H9 (cell line): ENCODE results near the gene TAAR2. TPM values are rescaled to one million over a fixed set of nuclear protein-coding genes. Genes with fewer than 3 reads are reported as not detected.

Source experiments
- DNase-seq: peaks from one replicate; pipeline ENCODE4 v3.0.0-alpha.2; 2017
- H2AFZ ChIP-seq: one replicate; pipeline ENCODE4 v1.6.1; 2013; ENCODE audit warnings: mild to moderate bottlenecking, low read length, control low read depth, moderate library complexity
- H2AK5ac ChIP-seq: 2 replicates; pipeline ENCODE4 v1.6.1; 2013; ENCODE audit warnings: low read length, control low read depth, mixed read lengths; ENCODE audit not compliant: insufficient read length
- H2BK120ac ChIP-seq: one replicate; pipeline ENCODE4 v1.6.1; 2013; ENCODE audit warnings: low read depth, mild to moderate bottlenecking, low read length, control low read depth, inconsistent platforms; ENCODE audit not compliant: poor library complexity, severe bottlenecking
- H2BK12ac ChIP-seq: 2 replicates; pipeline ENCODE4 v1.6.1; 2013; ENCODE audit warnings: low read length, control low read depth, mixed read lengths, low read depth; ENCODE audit not compliant: insufficient read length
- H2BK15ac ChIP-seq: 2 replicates; pipeline ENCODE4 v1.6.1; 2013; ENCODE audit warnings: low read depth, low read length, control low read depth
- H2BK20ac ChIP-seq: one replicate; pipeline ENCODE4 v1.6.1; 2013; ENCODE audit warnings: low read depth, mild to moderate bottlenecking, low read length, control low read depth, inconsistent platforms; ENCODE audit not compliant: poor library complexity, severe bottlenecking
- H2BK5ac ChIP-seq: 2 replicates; pipeline ENCODE4 v1.6.1; 2013; ENCODE audit warnings: low read length, control low read depth, mixed read lengths; ENCODE audit not compliant: insufficient read length
- H3K14ac ChIP-seq: 2 replicates; pipeline ENCODE4 v1.6.1; 2013; ENCODE audit warnings: low read length, control low read depth; ENCODE audit not compliant: insufficient read depth
- H3K18ac ChIP-seq: 2 replicates; pipeline ENCODE4 v1.6.1; 2013; ENCODE audit warnings: low read depth, mild to moderate bottlenecking, mixed read lengths, low read length, control low read depth; ENCODE audit not compliant: insufficient read length
- H3K23ac ChIP-seq: 2 replicates; pipeline ENCODE4 v1.6.1; 2013; ENCODE audit warnings: low read length, control low read depth, mixed read lengths, low read depth; ENCODE audit not compliant: insufficient read length
- H3K23me2 ChIP-seq: 2 replicates; pipeline ENCODE4 v1.6.1; 2013; ENCODE audit warnings: low read depth, mild to moderate bottlenecking, mixed read lengths, low read length, control low read depth; ENCODE audit not compliant: insufficient read length, poor library complexity, severe bottlenecking
- H3K27ac ChIP-seq: 2 replicates; pipeline ENCODE4 v1.5.1; 2013; ENCODE audit warnings: low read length, control low read depth, mixed read lengths, low read depth; ENCODE audit not compliant: insufficient read length
- H3K27me3 ChIP-seq: 2 replicates; pipeline ENCODE4 v1.6.1; 2013; ENCODE audit warnings: low read length, control low read depth, inconsistent platforms; ENCODE audit not compliant: insufficient read depth
- H3K4ac ChIP-seq: 2 replicates; pipeline ENCODE4 v1.6.1; 2013; ENCODE audit warnings: low read depth, mild to moderate bottlenecking, control low read depth, inconsistent platforms, low read length, moderate library complexity
- H3K4me1 ChIP-seq: 2 replicates; pipeline ENCODE4 v1.6.1; 2013; ENCODE audit warnings: low read length, control low read depth, inconsistent platforms; ENCODE audit not compliant: insufficient read depth
- H3K4me2 ChIP-seq: 2 replicates; pipeline ENCODE4 v1.6.1; 2013; ENCODE audit warnings: low read length, control low read depth, mixed read lengths; ENCODE audit not compliant: insufficient read length, insufficient read depth
- H3K56ac ChIP-seq: 2 replicates; pipeline ENCODE4 v1.6.1; 2013; ENCODE audit warnings: low read depth, mild to moderate bottlenecking, mixed read lengths, low read length, control low read depth; ENCODE audit not compliant: insufficient read length
- H3K79me1 ChIP-seq: 2 replicates; pipeline ENCODE4 v1.6.1; 2013; ENCODE audit warnings: low read depth, mild to moderate bottlenecking, moderate library complexity, low read length, control low read depth, inconsistent platforms; ENCODE audit not compliant: insufficient read depth, poor library complexity, severe bottlenecking
- H3K79me2 ChIP-seq: 2 replicates; pipeline ENCODE4 v1.6.1; 2013; ENCODE audit warnings: low read length, control low read depth, inconsistent platforms; ENCODE audit not compliant: insufficient read depth
- H3K9ac ChIP-seq: 2 replicates; pipeline ENCODE4 v1.6.1; 2013; ENCODE audit warnings: low read length, control low read depth, mixed read lengths; ENCODE audit not compliant: insufficient read length; ENCODE audit errors: extremely low read depth
- H3K9me3 ChIP-seq: one replicate; pipeline ENCODE4 v1.6.1; 2013; ENCODE audit warnings: low read depth, low read length, inconsistent platforms; ENCODE audit not compliant: control insufficient read depth
- H3T11ph ChIP-seq: one replicate; pipeline ENCODE4 v1.6.1; 2013; ENCODE audit warnings: mild to moderate bottlenecking, low read length, control low read depth, inconsistent platforms
- H4K20me1 ChIP-seq: one replicate; pipeline ENCODE4 v1.6.1; 2013; ENCODE audit not compliant: control insufficient read depth, insufficient read length, insufficient read depth
- H4K5ac ChIP-seq: 2 replicates; pipeline ENCODE4 v1.6.1; 2013; ENCODE audit warnings: low read depth, mild to moderate bottlenecking, mixed read lengths, low read length, control low read depth; ENCODE audit not compliant: insufficient read length
- H4K8ac ChIP-seq: replicated peaks from 2 replicates; pipeline ENCODE4 v1.6.1; 2013; ENCODE audit warnings: low read length, control low read depth, mixed read lengths, low read depth; ENCODE audit not compliant: insufficient read length
- H4K91ac ChIP-seq: 2 replicates; pipeline ENCODE4 v1.6.1; 2013; ENCODE audit warnings: low read depth, mild to moderate bottlenecking, moderate library complexity, mixed read lengths, low read length, control low read depth; ENCODE audit not compliant: insufficient read length
- H3K27ac Mint-ChIP-seq, 3 experiments: 2 replicates in 2 of 3; 3 replicates in 1 of 3; pipeline ENCODE4 v1.8.0; 2020 to 2021; ENCODE audit warnings: mixed read lengths in 3 of 3, mild to moderate bottlenecking in 1 of 3, moderate library complexity in 1 of 3
- H3K27me3 Mint-ChIP-seq: 2 replicates; pipeline ENCODE4 v1.8.0; 2021; ENCODE audit warnings: low read depth, mild to moderate bottlenecking, moderate library complexity, mixed read lengths
- H3K36me3 Mint-ChIP-seq, 3 experiments: 2 replicates in 2 of 3; 3 replicates in 1 of 3; pipeline ENCODE4 v1.8.0; 2020 to 2021; ENCODE audit warnings: low read depth in 3 of 3, mixed read lengths in 3 of 3; ENCODE audit not compliant: insufficient read depth in 1 of 3
- H3K4me1 Mint-ChIP-seq, 2 experiments: 2 replicates each; pipeline ENCODE4 v1.8.0; 2020; ENCODE audit warnings: mixed read lengths in 2 of 2
- H3K4me3 Mint-ChIP-seq, 2 experiments: 2 replicates in 1 of 2; 3 replicates in 1 of 2; pipeline ENCODE4 v1.8.0; 2020 to 2021; ENCODE audit warnings: mild to moderate bottlenecking in 2 of 2, mixed read lengths in 2 of 2, moderate library complexity in 1 of 2
- H3K9me3 Mint-ChIP-seq, 2 experiments: 2 replicates in 1 of 2; 3 replicates in 1 of 2; pipeline ENCODE4 v1.8.0; 2020; ENCODE audit warnings: mild to moderate bottlenecking in 2 of 2, mixed read lengths in 2 of 2, moderate library complexity in 1 of 2
- WGBS: extraction: QIAGEN DNeasy Blood & Tissue Kit; methylation state at CpG from one replicate; pipeline ENCODE4 v1.1.7; 2013; ENCODE audit warnings: missing lambda C conversion rate, low lambda C conversion rate, mixed read lengths; ENCODE audit not compliant: insufficient read length; ENCODE audit errors: extremely low coverage; 5-methylcytosine and 5-hydroxymethylcytosine counted together
- total RNA-seq: library from RNA; stranded (reverse); gene quantifications from 2 replicates; pipeline ENCODE4 v1.2.1, GENCODE V29; 2021
- TF ChIP-seq, protein P1 (sequence below): fragments of 200-600 bp; sonication (generic); conservative IDR thresholded peaks from 3 replicates; pipeline ENCODE4 v1.8.0; 2021; ENCODE audit warnings: antibody characterized with exemption, mild to moderate bottlenecking

Gene TAAR2
- total RNA-seq, 1 experiment from 2014 or later = not detected

DNA sequence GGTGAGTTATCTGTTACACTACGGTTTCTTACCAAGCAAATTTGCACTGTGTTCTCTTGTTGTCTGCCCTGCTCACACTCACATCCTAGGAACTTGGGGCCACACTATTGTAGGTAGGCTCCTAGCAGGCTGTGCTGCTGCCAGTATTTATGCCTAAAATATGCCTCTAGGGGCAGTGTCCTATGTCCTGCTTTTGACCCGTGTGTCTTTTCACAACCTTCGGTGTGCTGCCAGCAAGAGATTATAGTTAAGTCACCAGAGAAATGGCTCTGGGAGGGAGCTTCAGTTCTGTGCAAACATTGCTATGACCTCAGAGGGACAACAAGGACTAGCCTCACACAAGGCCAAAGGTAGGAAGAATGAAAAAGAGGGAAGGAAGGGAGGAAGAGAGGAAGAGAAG lies 25.6 kb downstream of the TAAR2 start:
- no peak overlapping the region for H3K56ac ChIP-seq
- TF ChIP-seq, protein P1, sequence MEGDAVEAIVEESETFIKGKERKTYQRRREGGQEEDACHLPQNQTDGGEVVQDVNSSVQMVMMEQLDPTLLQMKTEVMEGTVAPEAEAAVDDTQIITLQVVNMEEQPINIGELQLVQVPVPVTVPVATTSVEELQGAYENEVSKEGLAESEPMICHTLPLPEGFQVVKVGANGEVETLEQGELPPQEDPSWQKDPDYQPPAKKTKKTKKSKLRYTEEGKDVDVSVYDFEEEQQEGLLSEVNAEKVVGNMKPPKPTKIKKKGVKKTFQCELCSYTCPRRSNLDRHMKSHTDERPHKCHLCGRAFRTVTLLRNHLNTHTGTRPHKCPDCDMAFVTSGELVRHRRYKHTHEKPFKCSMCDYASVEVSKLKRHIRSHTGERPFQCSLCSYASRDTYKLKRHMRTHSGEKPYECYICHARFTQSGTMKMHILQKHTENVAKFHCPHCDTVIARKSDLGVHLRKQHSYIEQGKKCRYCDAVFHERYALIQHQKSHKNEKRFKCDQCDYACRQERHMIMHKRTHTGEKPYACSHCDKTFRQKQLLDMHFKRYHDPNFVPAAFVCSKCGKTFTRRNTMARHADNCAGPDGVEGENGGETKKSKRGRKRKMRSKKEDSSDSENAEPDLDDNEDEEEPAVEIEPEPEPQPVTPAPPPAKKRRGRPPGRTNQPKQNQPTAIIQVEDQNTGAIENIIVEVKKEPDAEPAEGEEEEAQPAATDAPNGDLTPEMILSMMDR = peak; percentile 62
- no peaks in the 10 kb centered on the region for H3K9me3 ChIP-seq
- Mint-ChIP-seq H3K9me3 (no peaks in the 10 kb centered on the region), H3K4me3 (no peak overlapping the region), H3K27ac (no peak overlapping the region), H3K27me3 (no peaks in the 10 kb centered on the region), H3K4me1 (peaks cover 0 to 2% of the 10 kb centered on the region in 2 experiments; a peak in 3 of 4 replicates), H3K36me3 (no peaks in the 10 kb centered on the region)
- H2AK5ac ChIP-seq = no peak overlapping the region
- H3K23me2 ChIP-seq = peaks cover 2% of the 10 kb centered on the region
- H3T11ph ChIP-seq = no peak overlapping the region
- peak; percentile 61 for DNase-seq
- no peaks in the 10 kb centered on the region for H3K4me1 ChIP-seq
- H3K4me2 ChIP-seq = no peak overlapping the region
- H2BK20ac ChIP-seq = no peak overlapping the region
- H3K23ac ChIP-seq = no peak overlapping the region
- no peak overlapping the region for H2BK12ac ChIP-seq
- no peak overlapping the region for H2BK120ac ChIP-seq
- H4K91ac ChIP-seq = no peak overlapping the region
- H3K27me3 ChIP-seq = no peaks in the 10 kb centered on the region
- H3K4ac ChIP-seq = no peak overlapping the region
- H2BK5ac ChIP-seq = no peak overlapping the region
- H4K20me1 ChIP-seq = peaks cover 3% of the 10 kb centered on the region
- H3K9ac ChIP-seq = no peak overlapping the region
- no peaks in the 10 kb centered on the region for H3K79me1 ChIP-seq
- no peak overlapping the region for H3K18ac ChIP-seq
- WGBS = no CpG with 5 or more reads among the region's 3 CpGs
- no peak overlapping the region for H4K8ac ChIP-seq
- H4K5ac ChIP-seq = no peak overlapping the region
- no peak overlapping the region for H3K27ac ChIP-seq
- no peak overlapping the region for H2BK15ac ChIP-seq
- H3K14ac ChIP-seq = no peak overlapping the region
- no peaks in the 10 kb centered on the region for H3K79me2 ChIP-seq
- H2AFZ ChIP-seq = no peak overlapping the region
